ENCODE data around the gene REV3L. TPM values are rescaled to one million over a fixed set of nuclear protein-coding genes. Genes with fewer than 3 reads are reported as not detected.

The REV3L gene
- total and polyA plus RNA-seq, 12 donors = 16.8 to 45.7 (median 26.6) TPM

- Histone ChIP-seq H3K27ac (no peak overlapping the region), H3K27me3 (no peaks in the 10 kb centered on the region), H3K4me1 (replicated peaks in 1 of 2) (peaks cover 7 to 40% of the 10 kb centered on the region in 2 donors), H3K9me3 (replicated peaks in 1 of 3) (no peaks in the 10 kb centered on the region), H3K36me3 (replicated peaks in 1 of 2) (no peaks in the 10 kb centered on the region), H3K4me3 (no peak overlapping the region)
- peak in 4 of 7 donors; percentile 40 to 76 (median 48) for DNase-seq
- intact Hi-C loops (cut with DNase I) = no loop called here
- 30 to 42% (median 39%) methylated on average over 2 of the region's 2 CpGs for WGBS, 4 donors
- TF ChIP-seq POLR2A (IDR thresholded peaks at IDR 0.05) (no peak), CTCF (IDR thresholded peaks at IDR 0.05) (no peak)
Observed at GRCh38 chr6:111417181-111417585, 65.8 kb downstream of the REV3L start.

- no peak for DNase-seq
- Histone ChIP-seq H3K27me3 (no peaks in the 10 kb centered on the region), H3K9me3 (replicated peaks in 1 of 3) (peaks cover 0 to 4% (median 0%) of the 10 kb centered on the region in 3 donors), H3K36me3 (replicated peaks in 1 of 2) (no peaks in the 10 kb centered on the region), H3K4me3 (no peak overlapping the region), H3K27ac (no peak overlapping the region), H3K4me1 (replicated peaks in 1 of 2) (peaks cover 7 to 40% of the 10 kb centered on the region in 2 donors)
- intact Hi-C loops (cut with DNase I) = no loop called here
- TF ChIP-seq CTCF (IDR thresholded peaks at IDR 0.05) (no peak), POLR2A (IDR thresholded peaks at IDR 0.05) (no peak)
Observed at GRCh38 chr6:111416529-111416928, 66.5 kb downstream of the REV3L start.

- 88 to 100% (median 93%) methylated on average over 1 of the region's 1 CpG for WGBS, 4 donors
- Histone ChIP-seq H3K9me3 (replicated peaks in 1 of 3) (peaks cover 0 to 6% (median 0%) of the 10 kb centered on the region in 3 donors), H3K36me3 (replicated peaks in 1 of 2) (no peaks in the 10 kb centered on the region), H3K4me3 (no peak overlapping the region), H3K4me1 (replicated peaks in 1 of 2) (peaks cover 7 to 40% of the 10 kb centered on the region in 2 donors), H3K27ac (no peak overlapping the region), H3K27me3 (no peaks in the 10 kb centered on the region)
- intact Hi-C loops (cut with DNase I) = no loop called here
- DNase-seq = no peak
- TF ChIP-seq CTCF (IDR thresholded peaks at IDR 0.05) = no peak
- TF ChIP-seq POLR2A (IDR thresholded peaks at IDR 0.05) = no peak
Observed at GRCh38 chr6:111414373-111414772, 68.6 kb downstream of the REV3L start.

GRCh38 chr6:111411978-111412566, 70.9 kb downstream of the REV3L start:
- H3K4me3 ChIP-seq = no peak overlapping the region
- peak overlapping the region in 1 of 5 donors; percentile 30 for H3K27ac ChIP-seq

More at GRCh38 chr6:111411978-111412566, 70.9 kb downstream of the REV3L start:
- H3K36me3 ChIP-seq (replicated peaks in 1 of 2) = no peaks in the 10 kb centered on the region
- no peak for DNase-seq
- WGBS, 4 donors = 56 to 76% (median 75%) methylated on average over 4 of the region's 4 CpGs
- H3K9me3 ChIP-seq (replicated peaks in 1 of 3) = peaks cover 0 to 6% (median 0%) of the 10 kb centered on the region in 3 donors
- H3K27me3 ChIP-seq = no peaks in the 10 kb centered on the region
- intact Hi-C loops (cut with DNase I) = no loop called here
- peaks cover 4 to 27% of the 10 kb centered on the region in 2 donors for H3K4me1 ChIP-seq (replicated peaks in 1 of 2)
- TF ChIP-seq POLR2A (IDR thresholded peaks at IDR 0.05) = no peak
- no peak for TF ChIP-seq CTCF (IDR thresholded peaks at IDR 0.05)

Measured in adrenal gland (tissue), 12 donors.